HG03139 (cell line): ENCODE data around the gene RASL10A.

Experiments used
- ATAC-seq: cut with Tn5 transposase; IDR thresholded peaks from one replicate; pipeline ENCODE4 v1.9.1; 2021; ENCODE audit not compliant: unreplicated experiment

RASL10A gene

GRCh38 chr22:29339381-29340235 lies 24.1 kb upstream of the RASL10A start:
- ATAC-seq: no peak

GRCh38 chr22:29338398-29338797 lies 22.9 kb upstream of the RASL10A start:
- no peak for ATAC-seq

- ATAC-seq: no peak
Measured at GRCh38 chr22:29337631-29338284, 22.3 kb upstream of the RASL10A start.

GRCh38 chr22:29336751-29337490 lies 21.4 kb upstream of the RASL10A start:
- no peak for ATAC-seq

GRCh38 chr22:29335656-29336055 lies 20.2 kb upstream of the RASL10A start:
- ATAC-seq: no peak

- ATAC-seq: no peak
Measured at GRCh38 chr22:29334696-29335344, 19.3 kb upstream of the RASL10A start.

- ATAC-seq: no peak
Measured at GRCh38 chr22:29334148-29334547, 18.7 kb upstream of the RASL10A start.

- ATAC-seq: no peak
Measured at GRCh38 chr22:29332886-29333496, 17.5 kb upstream of the RASL10A start.

GRCh38 chr22:29331658-29332300 lies 16.3 kb upstream of the RASL10A start:
- no peak for ATAC-seq

- ATAC-seq: no peak
Measured at GRCh38 chr22:29331213-29331612, 15.7 kb upstream of the RASL10A start.

- no peak for ATAC-seq
Measured at GRCh38 chr22:29330753-29331152, 15.3 kb upstream of the RASL10A start.

- no peak for ATAC-seq
Measured at GRCh38 chr22:29330291-29330690, 14.8 kb upstream of the RASL10A start.

GRCh38 chr22:29329581-29329980 lies 14.1 kb upstream of the RASL10A start:
- ATAC-seq: no peak

GRCh38 chr22:29328566-29329500 lies 13.3 kb upstream of the RASL10A start:
- ATAC-seq: no peak

- ATAC-seq: no peak
Measured at GRCh38 chr22:29328055-29328454, 12.6 kb upstream of the RASL10A start.

GRCh38 chr22:29327089-29327764 lies 11.7 kb upstream of the RASL10A start:
- no peak for ATAC-seq

GRCh38 chr22:29326481-29326880 lies 11.0 kb upstream of the RASL10A start:
- ATAC-seq: no peak

- no peak for ATAC-seq
Measured at GRCh38 chr22:29325785-29326315, 10.4 kb upstream of the RASL10A start.
